GM12801 (cell line): Measurements from ENCODE around the gene STEAP1B.

Experiments used
- TF ChIP-seq, protein P1 (sequence below): IDR thresholded peaks from one replicate; pipeline ENCODE4 v1.5.1; 2011; ENCODE audit warnings: control low read depth; ENCODE audit not compliant: insufficient read length; ENCODE audit errors: extremely low read depth

Gene STEAP1B

GRCh38 chr7:22394739-22395138, 105.2 kb downstream of the STEAP1B start:
- TF ChIP-seq, protein P1, sequence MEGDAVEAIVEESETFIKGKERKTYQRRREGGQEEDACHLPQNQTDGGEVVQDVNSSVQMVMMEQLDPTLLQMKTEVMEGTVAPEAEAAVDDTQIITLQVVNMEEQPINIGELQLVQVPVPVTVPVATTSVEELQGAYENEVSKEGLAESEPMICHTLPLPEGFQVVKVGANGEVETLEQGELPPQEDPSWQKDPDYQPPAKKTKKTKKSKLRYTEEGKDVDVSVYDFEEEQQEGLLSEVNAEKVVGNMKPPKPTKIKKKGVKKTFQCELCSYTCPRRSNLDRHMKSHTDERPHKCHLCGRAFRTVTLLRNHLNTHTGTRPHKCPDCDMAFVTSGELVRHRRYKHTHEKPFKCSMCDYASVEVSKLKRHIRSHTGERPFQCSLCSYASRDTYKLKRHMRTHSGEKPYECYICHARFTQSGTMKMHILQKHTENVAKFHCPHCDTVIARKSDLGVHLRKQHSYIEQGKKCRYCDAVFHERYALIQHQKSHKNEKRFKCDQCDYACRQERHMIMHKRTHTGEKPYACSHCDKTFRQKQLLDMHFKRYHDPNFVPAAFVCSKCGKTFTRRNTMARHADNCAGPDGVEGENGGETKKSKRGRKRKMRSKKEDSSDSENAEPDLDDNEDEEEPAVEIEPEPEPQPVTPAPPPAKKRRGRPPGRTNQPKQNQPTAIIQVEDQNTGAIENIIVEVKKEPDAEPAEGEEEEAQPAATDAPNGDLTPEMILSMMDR: no peak

- TF ChIP-seq, protein P1: no peak
Measured at GRCh38 chr7:22393913-22394729, 105.9 kb downstream of the STEAP1B start.

GRCh38 chr7:22390516-22390915, 109.5 kb downstream of the STEAP1B start:
- TF ChIP-seq, protein P1: no peak

DNA sequence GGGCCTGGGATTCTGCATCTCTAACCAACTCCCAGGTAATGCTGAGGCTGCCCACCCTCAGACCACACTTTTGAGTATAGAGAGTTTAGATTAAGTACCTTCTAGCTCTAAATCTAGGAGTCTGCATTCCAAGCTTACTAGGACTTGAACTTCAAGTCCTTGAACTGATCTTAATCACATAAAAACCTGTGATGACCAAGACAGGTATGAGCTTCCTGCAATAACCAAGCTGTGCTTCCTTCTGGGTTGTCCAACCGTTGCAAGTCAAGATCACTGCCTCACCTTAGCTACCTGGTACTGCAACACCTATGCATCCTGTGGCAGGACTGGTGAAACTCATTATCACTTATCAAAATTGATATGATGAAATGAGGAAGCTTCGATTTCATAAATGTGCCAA, 110.1 kb downstream of the STEAP1B start:
- TF ChIP-seq, protein P1: no peak

- TF ChIP-seq, protein P1: no peak
Measured at GRCh38 chr7:22387583-22387982, 112.4 kb downstream of the STEAP1B start.

DNA sequence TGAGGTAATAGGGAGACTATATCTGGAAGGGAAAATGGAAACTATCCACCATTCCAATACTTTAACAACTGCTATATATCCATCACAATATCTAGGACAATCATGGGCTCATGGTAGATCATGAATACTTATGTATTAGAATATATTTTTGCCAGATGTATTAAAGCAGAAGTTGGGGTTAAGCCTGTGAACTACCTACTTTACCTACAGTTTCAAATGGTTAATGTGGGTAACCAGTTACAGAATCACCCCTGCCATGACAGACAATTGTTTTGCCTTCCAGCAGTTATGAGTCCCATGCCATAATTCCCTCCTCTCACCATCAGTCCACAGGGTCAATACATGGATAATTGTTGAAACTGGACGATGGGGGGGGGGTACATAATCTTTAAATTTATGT, 113.1 kb downstream of the STEAP1B start:
- TF ChIP-seq, protein P1: no peak

DNA sequence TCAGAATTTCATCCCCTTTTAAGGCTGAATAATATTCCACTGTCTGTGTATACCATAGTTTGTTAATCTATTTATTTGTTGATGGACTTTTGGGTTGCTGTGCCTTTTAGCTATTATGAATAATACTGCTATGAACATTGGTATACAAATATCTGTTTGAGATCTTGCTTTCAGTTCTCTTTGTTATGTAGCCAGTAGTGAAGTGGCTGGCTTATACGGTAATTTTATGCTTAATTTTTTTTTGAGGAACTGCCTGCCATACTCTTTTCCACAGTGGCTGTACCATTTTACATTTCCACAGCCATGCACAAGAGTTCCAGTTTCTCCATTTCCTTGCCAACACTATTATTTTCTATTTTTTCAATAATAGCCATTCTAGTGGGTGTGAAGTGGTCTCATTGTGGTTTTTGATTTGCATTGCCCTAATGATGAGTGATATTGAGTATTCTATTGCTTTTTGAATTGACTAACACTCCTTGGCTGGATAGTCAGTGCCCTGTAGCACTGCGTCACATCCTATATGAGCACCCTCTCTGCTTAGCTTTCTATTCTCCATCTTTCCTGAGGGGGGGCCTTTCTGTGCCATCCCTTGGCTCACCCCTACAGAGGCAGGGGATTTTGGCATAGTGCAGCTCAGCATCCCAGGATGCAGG, 113.7 kb downstream of the STEAP1B start:
- TF ChIP-seq, protein P1: no peak
